NT2/D1 (cell line): ENCODE data around the gene GGTLC2.

Source experiments
- DNase-seq: peaks from one replicate; pipeline ENCODE4 v3.0.0-alpha.2; 2011; ENCODE audit warnings: low read depth, low spot score
- H3K27me3 ChIP-seq: 2 replicates; pipeline ENCODE4 v1.6.0; 2011; ENCODE audit warnings: mild to moderate bottlenecking; ENCODE audit not compliant: insufficient read length, insufficient read depth
- H3K36me3 ChIP-seq: 2 replicates; pipeline ENCODE4 v1.6.1; 2011; ENCODE audit warnings: mild to moderate bottlenecking, low read length, mixed read lengths; ENCODE audit not compliant: insufficient read depth, insufficient read length
- H3K4me1 ChIP-seq: 2 replicates; pipeline ENCODE4 v1.5.1; 2011; ENCODE audit not compliant: insufficient read depth, insufficient read length
- H3K4me3 ChIP-seq: 2 replicates; pipeline ENCODE4 v1.5.1; 2011; ENCODE audit warnings: low read depth; ENCODE audit not compliant: insufficient read length
- H3K9ac ChIP-seq: 2 replicates; pipeline ENCODE4 v1.6.0; 2011; ENCODE audit warnings: low read depth; ENCODE audit not compliant: insufficient read length
- H3K9me3 ChIP-seq: 2 replicates; pipeline ENCODE4 v1.5.1; 2011; ENCODE audit warnings: mild to moderate bottlenecking, low read length; ENCODE audit not compliant: insufficient read depth
- SUZ12 ChIP-seq: IDR thresholded peaks from 2 replicates; pipeline ENCODE4 v1.6.1; 2011; ENCODE audit not compliant: insufficient read length, insufficient read depth; ENCODE audit errors: extremely low read depth
- YY1 ChIP-seq: IDR thresholded peaks from 2 replicates; pipeline ENCODE4 v1.6.1; 2011; ENCODE audit not compliant: insufficient read length, insufficient read depth
- ZNF274 ChIP-seq: IDR thresholded peaks from 2 replicates; pipeline ENCODE4 v1.6.1; 2011; ENCODE audit warnings: mild to moderate bottlenecking, low read depth, low read length

Gene GGTLC2

GRCh38 chr22:22692707-22693530, 48.5 kb downstream of the GGTLC2 start:
- H3K4me1 ChIP-seq = no peaks in the 10 kb centered on the region
- H3K27me3 ChIP-seq = peaks cover 99% of the 10 kb centered on the region
- no peaks in the 10 kb centered on the region for H3K36me3 ChIP-seq
- H3K9ac ChIP-seq = no peak overlapping the region
- H3K4me3 ChIP-seq = no peak overlapping the region
- TF ChIP-seq ZNF274 (no peak), SUZ12 (no peak), YY1 (no peak)
- peak; percentile 11 for DNase-seq
- no peaks in the 10 kb centered on the region for H3K9me3 ChIP-seq

GRCh38 chr22:22693531-22693884, 49.1 kb downstream of the GGTLC2 start:
- no peak for TF ChIP-seq YY1
- TF ChIP-seq ZNF274 = no peak
- no peak for TF ChIP-seq SUZ12

GRCh38 chr22:22694106-22694505, 49.7 kb downstream of the GGTLC2 start:
- no peak overlapping the region for H3K4me3 ChIP-seq
- H3K36me3 ChIP-seq = no peaks in the 10 kb centered on the region
- no peak overlapping the region for H3K9ac ChIP-seq
- H3K27me3 ChIP-seq = peaks cover 99% of the 10 kb centered on the region
- no peak for TF ChIP-seq SUZ12
- TF ChIP-seq ZNF274 = no peak
- no peak for TF ChIP-seq YY1
- no peaks in the 10 kb centered on the region for H3K4me1 ChIP-seq
- H3K9me3 ChIP-seq = no peaks in the 10 kb centered on the region
- DNase-seq = no peak

More at GRCh38 chr22:22693531-22693884, 49.1 kb downstream of the GGTLC2 start:
- H3K9me3 ChIP-seq = no peaks in the 10 kb centered on the region
- no peak overlapping the region for H3K9ac ChIP-seq
- H3K4me1 ChIP-seq = no peaks in the 10 kb centered on the region
- DNase-seq = no peak
- peaks cover 99% of the 10 kb centered on the region for H3K27me3 ChIP-seq
- no peaks in the 10 kb centered on the region for H3K36me3 ChIP-seq
- H3K4me3 ChIP-seq = no peak overlapping the region

- Histone ChIP-seq H3K4me1 (no peaks in the 10 kb centered on the region), H3K4me3 (no peak overlapping the region), H3K36me3 (no peaks in the 10 kb centered on the region), H3K27me3 (peaks cover 98% of the 10 kb centered on the region), H3K9me3 (no peaks in the 10 kb centered on the region), H3K9ac (no peak overlapping the region)
- no peak for DNase-seq
- TF ChIP-seq YY1 (no peak), SUZ12 (no peak), ZNF274 (no peak)
Observed at GRCh38 chr22:22696104-22696503, 51.7 kb downstream of the GGTLC2 start.
